ENCODE measurements around the gene CRYGD.

- no peak for TF ChIP-seq POLR2AphosphoS5 (IDR thresholded peaks at IDR 0.05; ENCODE audit: insufficient read depth, low read depth, low read length)
- TF ChIP-seq, protein P1, sequence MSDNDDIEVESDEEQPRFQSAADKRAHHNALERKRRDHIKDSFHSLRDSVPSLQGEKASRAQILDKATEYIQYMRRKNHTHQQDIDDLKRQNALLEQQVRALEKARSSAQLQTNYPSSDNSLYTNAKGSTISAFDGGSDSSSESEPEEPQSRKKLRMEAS (IDR thresholded peaks at IDR 0.05; ENCODE audit: insufficient read depth, insufficient read length) = no peak
- no peak for TF ChIP-seq CTCF (IDR thresholded peaks at IDR 0.05; ENCODE audit: extremely low read depth in 1 of 2, insufficient read depth in 1 of 2, low read depth in 1 of 2, low read length in 2 of 2)
Measured at GRCh38 chr2:208139447-208139846, 15.1 kb upstream of the CRYGD start.

Measured in endothelial cell of umbilical vein (primary cell).